Stimulated activated CD4-positive, alpha-beta T cell treated with anti-CD3 and anti-CD28 coated beads, Interleukin-2, amount 100 ng/mL, for 48 hours (primary cell): ENCODE measurements around the gene PDZD7.

Experiments
- DNase-seq, 2 donors: peaks; one replicate each; pipeline ENCODE4 v3.0.0-alpha.2; 2020

PDZD7 gene

DNA sequence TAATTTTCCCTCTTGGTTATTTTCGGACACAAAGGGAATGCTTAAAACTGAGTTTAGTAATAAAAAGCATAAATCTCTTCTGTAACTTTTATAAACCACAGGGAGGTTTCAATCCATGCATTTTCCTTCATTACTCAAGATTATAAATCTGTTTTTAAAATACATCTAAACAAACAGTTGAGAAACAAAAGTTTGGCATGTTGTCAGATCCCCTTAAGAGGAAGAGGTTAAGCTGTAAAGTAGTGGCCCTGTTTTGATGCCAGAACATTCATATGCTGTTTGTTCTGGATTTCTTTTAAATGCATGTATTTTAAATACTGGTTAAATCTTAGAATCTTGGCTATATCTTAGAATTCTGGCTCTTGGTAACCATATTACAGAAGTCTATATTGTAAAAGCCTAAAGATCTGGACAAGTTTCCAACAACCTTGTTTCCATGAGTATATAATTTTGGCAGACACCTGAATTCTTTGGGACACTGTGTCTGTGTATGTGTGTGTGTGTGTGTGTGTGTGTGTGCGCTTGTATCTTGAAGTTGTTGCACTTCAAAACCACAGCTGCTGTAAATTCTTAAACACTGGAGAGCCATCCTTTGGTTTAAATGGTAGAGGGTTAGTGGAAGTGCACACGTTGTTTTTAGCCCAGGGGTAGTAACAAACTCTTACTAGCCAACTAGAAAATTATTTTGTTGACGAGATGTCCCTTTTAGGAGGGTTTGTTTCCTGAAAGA lies 68.4 kb downstream of the PDZD7 start:
- DNase-seq = no peak

DNA sequence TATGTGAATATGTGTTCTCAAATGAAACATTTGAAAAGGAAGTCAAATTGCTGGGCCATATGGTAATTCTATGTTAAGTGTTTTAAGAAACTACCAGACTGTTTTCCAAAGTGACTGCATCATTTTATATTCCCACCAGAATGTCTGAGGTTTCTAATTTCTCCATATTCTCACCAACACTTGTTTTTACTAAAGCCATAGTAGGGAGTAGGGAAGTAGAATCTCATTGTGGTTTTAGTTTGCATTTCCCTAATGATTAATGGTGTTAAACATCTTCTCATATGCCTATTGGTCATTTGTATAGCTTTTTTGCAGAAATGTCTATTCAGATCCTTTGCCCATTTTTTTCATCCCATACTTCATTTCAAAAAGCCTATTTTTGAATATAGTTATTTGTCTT lies 70.7 kb downstream of the PDZD7 start:
- DNase-seq = no peak
